TTC549 (cell line): ENCODE measurements around the gene UBLCP1.

Experiments used
- FAIRE-seq: peaks from 2 replicates; lab custom pipeline; 2012; peaks lifted over from hg19 to GRCh38; lab: Jason Lieb, UNC

Gene UBLCP1

DNA sequence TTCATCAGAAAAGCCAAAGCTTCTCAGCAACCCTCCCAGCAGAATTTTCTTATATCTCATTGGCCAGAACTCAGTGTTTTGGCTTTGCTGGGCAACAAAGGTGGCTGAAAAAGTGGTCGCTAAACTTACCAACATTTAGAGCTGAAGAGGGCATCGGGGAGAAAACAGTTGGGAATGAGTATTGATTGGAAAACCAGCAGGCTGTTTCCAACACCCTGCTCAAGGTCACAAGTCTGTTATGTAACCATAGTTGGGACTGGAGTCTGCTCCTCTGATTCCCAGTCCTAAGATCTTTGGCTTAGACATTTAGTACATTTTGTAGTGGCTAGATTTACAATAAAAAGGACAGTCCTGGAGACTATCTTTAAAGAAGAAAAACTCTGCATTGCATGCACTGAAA, 50.1 kb downstream of the UBLCP1 start:
- FAIRE-seq: no peak

DNA sequence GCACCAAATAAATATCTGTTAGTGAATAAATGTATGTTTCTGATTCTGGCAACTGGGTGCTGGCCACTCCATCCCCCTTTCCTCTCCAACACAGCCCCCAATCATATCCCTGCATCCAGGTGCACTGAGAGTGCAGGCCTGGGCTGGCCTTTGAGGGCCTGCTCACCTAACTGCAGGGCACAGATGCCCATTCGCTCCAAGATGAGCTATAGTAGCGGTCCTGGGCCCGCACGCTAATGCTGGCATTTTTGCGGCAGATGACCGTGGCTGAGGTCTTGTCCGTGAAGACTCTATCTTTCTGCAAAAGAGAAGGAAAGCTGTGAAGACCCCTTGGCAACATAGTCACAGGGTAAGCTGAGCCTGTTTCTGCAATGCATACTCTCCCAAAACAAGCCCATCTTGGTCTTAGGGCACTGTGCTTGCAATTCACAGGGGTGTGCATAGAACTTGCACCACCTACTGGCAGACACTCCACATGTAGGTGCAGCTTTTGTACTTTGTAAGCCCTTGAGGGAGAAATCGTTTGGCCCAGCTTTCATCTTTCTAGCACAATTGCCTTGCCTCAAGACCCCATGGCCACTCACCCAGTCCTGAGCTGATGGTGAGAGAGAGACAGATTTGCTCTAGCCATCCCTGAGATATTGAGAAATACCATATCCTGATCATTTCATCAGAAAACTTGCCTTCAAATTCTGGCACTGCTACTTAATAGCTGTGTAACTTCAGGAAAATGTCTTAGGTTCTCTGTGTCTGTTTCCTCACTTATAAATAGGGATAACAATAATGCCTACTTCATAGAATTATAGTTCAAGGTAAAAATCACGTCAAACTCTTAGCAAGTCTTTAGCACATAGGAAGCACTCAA, 53.7 kb downstream of the UBLCP1 start:
- FAIRE-seq: no peak

DNA sequence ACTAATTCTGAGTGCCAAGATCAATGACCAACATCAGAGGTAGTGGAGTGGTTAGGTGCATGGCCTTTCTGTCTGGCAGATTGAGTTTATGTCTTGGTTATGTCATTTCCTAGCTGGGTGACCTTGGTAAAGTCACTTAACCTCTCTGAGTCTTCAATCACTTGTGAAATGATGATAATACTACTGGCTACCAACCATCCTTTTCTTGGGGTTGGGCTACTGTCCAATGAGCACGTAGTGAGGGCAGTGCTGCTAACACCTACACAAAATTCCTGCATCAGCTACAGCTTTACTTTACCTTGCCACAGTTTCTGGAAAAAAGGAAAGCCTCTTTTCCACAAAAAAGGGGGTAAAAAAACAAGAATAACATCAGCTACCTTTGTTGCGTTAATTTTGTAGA, 54.8 kb downstream of the UBLCP1 start:
- no peak for FAIRE-seq

DNA sequence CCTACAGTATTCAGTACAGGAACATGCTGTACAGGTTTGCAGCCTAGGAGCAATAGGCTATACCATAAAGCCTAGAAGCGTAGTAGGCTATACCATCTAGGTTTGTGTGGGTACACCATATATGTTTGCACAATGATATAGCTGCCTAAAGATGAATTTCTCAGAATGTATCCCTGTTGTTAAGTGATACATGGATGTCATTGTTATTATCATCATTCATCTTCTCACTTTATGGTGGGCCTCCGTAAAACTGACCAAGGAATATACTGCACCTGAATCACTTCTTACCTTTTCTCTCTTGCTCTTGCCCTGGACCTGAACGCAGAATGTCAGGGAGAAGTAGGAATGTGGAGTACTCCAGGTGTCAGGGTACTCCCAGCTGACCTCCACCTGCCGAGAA, 55.4 kb downstream of the UBLCP1 start:
- no peak for FAIRE-seq

DNA sequence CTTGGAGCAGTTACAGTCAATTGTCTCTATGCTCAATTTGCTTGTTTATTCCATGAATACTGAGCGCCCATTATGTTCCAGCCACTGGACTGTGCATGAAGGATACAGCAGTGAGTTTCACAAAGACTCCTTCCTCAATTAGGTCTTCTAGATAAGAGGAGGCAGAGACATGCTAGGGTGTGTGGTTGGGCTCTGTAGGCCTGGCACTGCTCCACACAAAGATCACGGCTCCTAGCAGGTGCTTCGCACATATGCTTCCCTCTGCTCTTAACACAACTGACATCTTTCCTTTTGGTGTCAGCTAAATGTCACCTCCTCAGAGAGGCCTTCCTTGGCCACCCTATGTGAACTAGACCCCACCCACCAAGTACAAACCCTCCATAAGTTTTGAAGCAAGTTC, 56.3 kb downstream of the UBLCP1 start:
- no peak for FAIRE-seq

DNA sequence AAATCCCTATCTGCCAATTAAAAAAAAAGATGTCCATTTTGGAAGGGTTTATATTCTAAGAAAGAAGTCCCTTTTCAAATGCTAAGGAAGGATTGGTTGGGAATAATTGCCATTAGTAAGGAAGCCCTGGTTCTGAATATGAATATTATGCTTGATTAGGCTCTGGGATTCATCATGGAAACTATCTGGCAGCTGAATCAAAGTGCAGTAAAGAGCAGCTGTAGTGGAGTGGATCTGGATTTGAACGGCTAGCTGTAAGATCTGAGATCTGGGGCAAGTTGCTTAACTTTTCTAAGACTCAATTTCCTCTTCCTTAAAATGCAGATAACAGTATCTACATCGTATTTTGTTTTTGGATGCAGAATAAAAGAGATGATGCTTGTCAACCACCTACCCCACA, 56.7 kb downstream of the UBLCP1 start:
- FAIRE-seq: no peak

DNA sequence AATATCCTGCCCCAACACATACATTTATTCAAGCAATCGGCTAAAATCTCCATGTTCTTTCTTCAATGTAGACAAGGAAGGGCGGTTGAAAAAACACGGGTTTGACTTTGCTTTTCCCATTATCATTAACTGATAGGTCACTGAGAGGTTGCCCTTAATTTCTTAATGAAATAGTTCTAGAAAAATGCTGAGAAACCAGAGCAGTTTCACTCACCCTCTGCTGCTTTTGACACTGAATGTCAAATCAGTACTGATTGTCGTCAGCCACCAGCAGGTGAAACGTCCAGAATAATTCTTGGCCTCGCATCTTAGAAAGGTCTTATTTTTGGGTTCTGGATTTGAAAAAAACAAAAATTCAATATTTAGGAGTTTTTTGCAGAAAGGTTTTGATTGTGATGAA, 59.1 kb downstream of the UBLCP1 start:
- no peak for FAIRE-seq

DNA sequence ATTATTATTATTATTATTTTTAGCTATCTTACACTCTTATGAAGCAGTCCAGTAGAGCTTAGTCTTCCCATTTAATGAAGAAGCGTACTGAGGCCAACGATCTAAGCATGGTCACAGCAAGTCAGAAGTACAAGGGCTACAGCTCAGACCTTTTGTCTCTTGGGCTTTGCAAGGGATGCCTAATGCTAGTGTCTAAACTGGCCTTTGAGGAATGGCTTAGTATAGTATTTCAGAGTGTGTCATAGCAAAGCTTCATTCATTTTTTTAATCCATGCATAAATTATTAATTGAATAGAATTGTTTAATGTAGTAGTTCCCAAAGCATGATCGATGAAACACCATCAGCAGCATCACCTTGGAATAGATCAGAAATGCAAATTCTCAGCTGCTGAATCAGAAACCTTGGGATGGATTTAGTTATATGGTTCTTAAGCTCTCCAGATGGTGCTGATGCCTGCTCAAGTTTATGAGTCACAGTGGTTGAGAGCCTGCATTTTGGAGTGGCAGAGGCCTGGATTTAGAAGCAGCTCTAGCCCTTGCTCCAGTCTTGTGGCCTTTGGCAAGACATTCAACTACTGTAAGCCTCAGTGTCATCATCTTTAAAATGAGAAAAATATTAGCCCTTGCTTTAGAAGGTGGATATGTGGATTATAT, 61.1 kb downstream of the UBLCP1 start:
- FAIRE-seq: no peak

DNA sequence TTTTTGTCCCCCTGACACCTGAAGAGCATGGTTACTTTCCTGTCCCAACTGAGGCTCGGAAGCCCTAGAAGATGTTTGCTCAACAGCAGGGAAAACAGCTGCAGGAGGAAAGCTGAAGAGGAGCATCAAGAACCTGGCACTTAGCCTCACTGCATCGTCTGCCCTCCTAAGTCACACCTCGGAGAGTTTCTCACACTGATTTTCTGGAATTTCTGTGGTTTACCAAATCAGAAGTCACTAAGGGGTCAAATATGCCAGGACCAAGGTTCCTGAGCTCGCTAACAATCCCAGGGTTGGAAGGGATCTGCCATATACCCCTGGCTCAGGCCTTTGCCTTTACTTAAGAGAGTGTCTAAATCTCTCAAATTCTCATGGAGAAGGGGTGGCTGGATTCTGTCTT, 61.9 kb downstream of the UBLCP1 start:
- FAIRE-seq: no peak

DNA sequence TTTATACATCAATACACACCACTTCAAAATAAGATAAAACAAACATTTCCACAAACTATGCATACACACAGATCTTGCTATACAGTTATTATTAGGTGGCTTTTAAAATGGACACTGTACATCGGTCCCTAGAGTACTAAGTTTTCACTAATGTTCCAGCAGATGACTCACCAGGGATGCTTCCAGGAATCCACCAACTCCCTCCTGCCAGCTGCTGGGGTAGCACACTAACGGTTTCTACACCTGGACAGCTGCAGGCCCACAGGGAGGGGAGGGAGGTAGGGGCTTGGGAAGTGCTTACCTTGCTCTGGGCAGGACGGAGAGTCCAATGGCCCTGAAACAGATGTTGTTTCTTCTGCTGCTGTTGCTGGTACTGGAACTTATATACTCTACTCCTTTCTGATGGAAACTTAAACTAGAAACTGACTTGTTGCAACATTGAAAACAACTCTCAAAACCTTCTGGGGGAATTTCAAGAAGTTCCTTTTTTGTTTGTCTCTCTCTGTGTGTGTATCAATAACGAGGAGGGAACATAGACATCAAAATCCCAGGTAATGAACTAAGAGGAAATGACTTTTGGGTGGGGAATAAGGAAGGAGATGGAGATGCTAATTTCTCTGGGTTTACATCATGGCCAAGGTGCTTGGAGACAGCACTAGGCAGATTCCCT, 67.2 kb downstream of the UBLCP1 start, which contains the start of gene IL12B:
TSS of gene IL12B (minus strand) at position 357 of the 670 bp plus-strand sequence. CDS start 3,705 bp downstream, outside the sequence.
- no peak for FAIRE-seq

DNA sequence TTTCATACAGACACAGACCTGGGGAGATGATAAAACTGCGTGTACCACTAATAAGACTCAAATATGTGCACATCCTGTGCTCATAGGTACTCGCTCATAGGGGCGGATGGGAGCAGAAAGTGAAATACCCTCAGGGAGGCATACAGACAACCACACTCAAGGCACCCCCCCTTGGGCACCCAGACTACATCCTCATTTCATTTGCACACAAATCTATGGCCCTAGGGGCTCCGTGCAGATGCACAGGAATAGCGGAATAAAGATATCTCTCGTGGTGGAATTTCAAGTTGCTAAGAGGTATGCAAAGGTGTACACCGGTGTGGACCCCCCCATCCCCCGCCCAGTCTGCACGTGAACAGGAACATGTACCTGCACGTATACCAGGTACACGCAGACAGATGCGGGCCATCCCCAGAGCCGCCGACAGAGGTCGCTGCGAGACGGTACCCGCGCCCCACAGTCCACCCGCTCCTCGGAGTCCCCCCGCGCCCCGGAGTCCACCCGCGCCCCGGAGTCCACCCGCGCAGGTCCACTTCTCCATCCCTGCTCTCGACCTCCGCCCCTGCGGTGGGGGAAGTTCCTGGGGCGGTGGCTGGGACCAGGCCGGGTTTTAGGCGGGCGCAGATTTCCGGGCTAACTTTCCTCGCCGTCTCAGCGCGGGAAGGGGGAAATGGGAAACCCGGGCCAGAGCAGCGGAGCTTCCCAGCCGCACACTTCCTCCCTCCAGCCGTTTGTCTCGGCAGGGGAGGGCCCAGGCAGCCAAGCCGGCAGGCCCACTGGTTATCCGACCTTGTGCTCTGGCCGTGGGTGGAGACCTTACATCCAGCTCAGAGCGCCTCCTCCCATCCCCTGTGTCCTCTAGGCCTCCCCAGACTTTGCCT, 68.2 kb downstream of the UBLCP1 start:
- FAIRE-seq: no peak

DNA sequence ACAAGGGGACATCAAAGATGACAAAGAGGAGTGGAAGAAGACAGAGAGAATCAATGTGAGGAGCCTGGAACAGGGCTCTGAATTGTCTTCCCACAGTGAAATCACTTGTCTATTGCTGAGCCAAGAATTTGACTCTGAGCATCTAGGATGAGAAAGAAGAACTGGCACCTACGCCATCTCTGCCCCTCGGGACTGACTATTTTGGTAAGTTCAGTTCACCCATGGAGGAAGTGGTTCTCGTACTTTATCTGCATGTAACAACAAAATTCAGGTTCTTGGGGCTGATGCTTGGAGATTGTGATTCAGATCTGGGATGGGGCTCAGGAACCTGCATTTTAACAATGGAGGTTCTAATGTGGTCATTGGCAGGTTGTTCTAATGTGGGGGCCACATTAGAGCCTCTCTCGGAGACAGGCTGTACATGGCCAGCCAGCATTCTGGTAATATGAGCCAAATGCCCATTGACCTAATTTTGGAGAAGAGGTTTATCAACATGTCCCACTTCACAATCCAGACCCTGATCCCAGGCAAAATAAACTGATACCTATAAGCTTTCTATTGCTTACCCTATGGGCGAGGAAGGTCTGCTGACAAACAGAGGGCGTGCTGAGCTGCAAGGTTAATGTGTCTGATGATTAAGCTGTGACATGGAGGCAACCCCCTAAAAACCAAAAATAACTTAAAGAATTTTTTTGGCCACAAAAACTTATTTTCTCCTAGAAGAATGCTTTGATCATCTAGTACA, 69.9 kb downstream of the UBLCP1 start:
- FAIRE-seq: no peak

DNA sequence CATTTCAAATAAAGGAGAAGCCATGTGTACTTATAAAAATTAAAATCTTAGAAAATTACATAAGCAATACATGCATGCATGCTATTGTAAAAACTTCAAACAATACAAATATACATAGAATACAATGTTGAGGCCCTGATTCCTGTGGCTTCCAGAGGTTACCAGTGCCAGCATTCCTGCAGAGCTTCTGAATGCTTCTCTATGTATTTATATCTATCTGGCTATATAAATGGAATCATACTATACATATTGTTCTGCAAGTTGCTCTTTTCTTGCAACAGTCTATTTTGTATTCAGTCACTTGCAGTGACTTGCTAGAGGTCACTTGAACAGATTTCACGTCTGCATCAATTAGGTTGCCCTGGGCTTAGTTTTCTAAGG, 70.4 kb downstream of the UBLCP1 start:
- no peak for FAIRE-seq
